Activated naive CD8-positive, alpha-beta T cell treated with anti-CD3 and anti-CD28 coated beads, Interleukin-2, amount 50 U/mL, for 24 hours (primary cell): Measurements from ENCODE around the gene HDAC8.

Experiments
- ATAC-seq: fragments of 150-1000 bp; cut with Tn5 transposase; one replicate; pipeline ENCODE4 v1.10.0; 2021
- DNase-seq: peaks from one replicate; pipeline ENCODE4 v3.0.0; 2021
- H3K27ac Mint-ChIP-seq: one replicate; pipeline ENCODE4 v1.8.0; 2021; ENCODE audit warnings: mild to moderate bottlenecking, mixed read lengths
- H3K27me3 Mint-ChIP-seq: one replicate; pipeline ENCODE4 v1.8.0; 2021; ENCODE audit warnings: mixed read lengths
- H3K36me3 Mint-ChIP-seq: one replicate; pipeline ENCODE4 v1.8.0; 2021; ENCODE audit warnings: low read depth, mixed read lengths
- H3K4me1 Mint-ChIP-seq: one replicate; pipeline ENCODE4 v1.8.0; 2021; ENCODE audit warnings: mixed read lengths
- H3K4me3 Mint-ChIP-seq: one replicate; pipeline ENCODE4 v1.8.0; 2021; ENCODE audit warnings: mild to moderate bottlenecking, moderate library complexity, mixed read lengths
- H3K9me3 Mint-ChIP-seq: one replicate; pipeline ENCODE4 v1.8.0; 2021; ENCODE audit warnings: mixed read lengths

Gene HDAC8

GRCh38 chrX:72304877-72305276, 267.8 kb downstream of the HDAC8 start:
- Mint-ChIP-seq H3K4me1 (peaks cover 26% of the 10 kb centered on the region), H3K27me3 (peaks cover 56% of the 10 kb centered on the region), H3K36me3 (no peaks in the 10 kb centered on the region), H3K27ac (no peak overlapping the region), H3K9me3 (no peaks in the 10 kb centered on the region), H3K4me3 (peak overlapping the region; percentile 70)
- DNase-seq = no peak
- ATAC-seq = no peak

GRCh38 chrX:72301781-72302180, 270.9 kb downstream of the HDAC8 start:
- ATAC-seq = no peak
- peaks cover 10% of the 10 kb centered on the region for H3K4me1 Mint-ChIP-seq
- H3K4me3 Mint-ChIP-seq = no peak overlapping the region
- H3K27me3 Mint-ChIP-seq = peaks cover 50% of the 10 kb centered on the region
- no peaks in the 10 kb centered on the region for H3K9me3 Mint-ChIP-seq
- H3K27ac Mint-ChIP-seq = no peak overlapping the region
- H3K36me3 Mint-ChIP-seq = no peaks in the 10 kb centered on the region
- DNase-seq = no peak

- ATAC-seq = no peak
- no peak for DNase-seq
- no peak overlapping the region for H3K4me3 Mint-ChIP-seq
- H3K36me3 Mint-ChIP-seq = no peaks in the 10 kb centered on the region
- H3K27me3 Mint-ChIP-seq = peaks cover 50% of the 10 kb centered on the region
- H3K9me3 Mint-ChIP-seq = no peaks in the 10 kb centered on the region
- H3K27ac Mint-ChIP-seq = no peak overlapping the region
- peaks cover 5% of the 10 kb centered on the region for H3K4me1 Mint-ChIP-seq
These were observed 272.6 kb downstream of the HDAC8 start for GRCh38 chrX:72299891-72300630.

GRCh38 chrX:72297953-72298730, 274.5 kb downstream of the HDAC8 start:
- Mint-ChIP-seq H3K36me3 (no peaks in the 10 kb centered on the region), H3K4me1 (no peaks in the 10 kb centered on the region), H3K4me3 (no peak overlapping the region), H3K27ac (no peak overlapping the region), H3K27me3 (peaks cover 40% of the 10 kb centered on the region), H3K9me3 (no peaks in the 10 kb centered on the region)
- ATAC-seq (no peak), DNase-seq (no peak)

GRCh38 chrX:72296991-72297390, 275.7 kb downstream of the HDAC8 start:
- ATAC-seq (no peak), DNase-seq (no peak)
- Mint-ChIP-seq H3K4me3 (no peak overlapping the region), H3K36me3 (no peaks in the 10 kb centered on the region), H3K4me1 (no peaks in the 10 kb centered on the region), H3K27me3 (peaks cover 34% of the 10 kb centered on the region), H3K27ac (no peak overlapping the region), H3K9me3 (no peaks in the 10 kb centered on the region)

- Mint-ChIP-seq H3K36me3 (no peaks in the 10 kb centered on the region), H3K27ac (no peak overlapping the region), H3K27me3 (peaks cover 35% of the 10 kb centered on the region), H3K9me3 (no peaks in the 10 kb centered on the region), H3K4me1 (no peaks in the 10 kb centered on the region), H3K4me3 (no peak overlapping the region)
- no peak for ATAC-seq
- DNase-seq = no peak
These were observed 276.9 kb downstream of the HDAC8 start for GRCh38 chrX:72295745-72296144.

- no peaks in the 10 kb centered on the region for H3K36me3 Mint-ChIP-seq
- H3K4me3 Mint-ChIP-seq = no peak overlapping the region
- no peak overlapping the region for H3K27ac Mint-ChIP-seq
- H3K27me3 Mint-ChIP-seq = peaks cover 35% of the 10 kb centered on the region
- DNase-seq (no peak), ATAC-seq (no peak)
- no peaks in the 10 kb centered on the region for H3K9me3 Mint-ChIP-seq
- no peaks in the 10 kb centered on the region for H3K4me1 Mint-ChIP-seq
These were observed 278.1 kb downstream of the HDAC8 start for GRCh38 chrX:72294497-72294896.

GRCh38 chrX:72282302-72282701, 290.3 kb downstream of the HDAC8 start:
- Mint-ChIP-seq H3K27me3 (peaks cover 9% of the 10 kb centered on the region), H3K4me1 (no peaks in the 10 kb centered on the region), H3K4me3 (no peak overlapping the region), H3K9me3 (no peaks in the 10 kb centered on the region), H3K27ac (no peak overlapping the region), H3K36me3 (no peaks in the 10 kb centered on the region)
- ATAC-seq (no peak), DNase-seq (no peak)

GRCh38 chrX:72280321-72280845, 292.3 kb downstream of the HDAC8 start:
- Mint-ChIP-seq H3K9me3 (no peaks in the 10 kb centered on the region), H3K36me3 (peaks cover 11% of the 10 kb centered on the region), H3K27me3 (peaks cover 9% of the 10 kb centered on the region), H3K4me1 (peaks cover 1% of the 10 kb centered on the region), H3K27ac (no peak overlapping the region), H3K4me3 (no peak overlapping the region)
- ATAC-seq (no peak), DNase-seq (no peak)
